NCI-H187 treated with DMSO at 0.1 percent for 48 hours (cell line): Measurements from ENCODE around the gene TMEM266.

Experiments used
- DNase-seq: peaks from one replicate; lab custom pipeline; 2025; lab: John Stamatoyannopoulos, UW

Gene TMEM266

DNA sequence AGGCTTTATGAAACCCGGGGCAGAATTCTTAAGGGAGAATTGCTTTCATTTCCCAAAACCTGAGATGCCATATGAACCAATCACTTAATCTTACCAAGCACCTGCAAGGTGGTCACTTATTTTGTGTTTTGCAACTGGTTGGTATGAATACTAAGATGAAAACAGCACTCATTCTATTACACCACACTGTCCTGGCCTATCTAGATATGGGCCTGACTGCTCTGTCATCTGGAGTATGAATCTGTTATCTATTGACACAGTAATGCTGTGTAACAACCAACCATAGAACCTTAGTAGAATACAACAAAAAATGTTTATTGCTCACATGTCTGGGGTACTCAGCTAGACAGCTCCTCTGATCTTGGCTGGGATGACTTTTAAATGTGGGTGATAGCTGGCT lies 74.8 kb downstream of the TMEM266 start:
- DNase-seq: no peak

DNA sequence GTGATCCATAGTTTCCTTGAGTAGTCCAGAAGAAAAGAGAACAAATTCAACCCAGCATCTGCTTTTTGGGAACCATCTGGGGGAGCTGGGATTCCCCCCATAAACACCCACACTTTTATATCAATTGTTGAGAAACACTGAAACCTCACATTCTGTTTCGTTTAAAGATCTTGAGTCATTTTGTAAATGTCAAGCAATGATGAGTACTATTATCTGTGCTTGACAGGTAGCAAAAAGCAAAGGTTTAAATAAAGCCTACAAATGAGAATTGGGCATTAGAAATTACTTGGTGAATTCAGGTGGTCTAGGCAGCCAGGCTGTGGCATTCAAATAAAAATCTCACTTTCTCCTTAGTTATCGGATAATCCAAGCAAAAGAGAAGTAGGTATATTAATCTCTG lies 75.7 kb downstream of the TMEM266 start:
- DNase-seq: no peak

DNA sequence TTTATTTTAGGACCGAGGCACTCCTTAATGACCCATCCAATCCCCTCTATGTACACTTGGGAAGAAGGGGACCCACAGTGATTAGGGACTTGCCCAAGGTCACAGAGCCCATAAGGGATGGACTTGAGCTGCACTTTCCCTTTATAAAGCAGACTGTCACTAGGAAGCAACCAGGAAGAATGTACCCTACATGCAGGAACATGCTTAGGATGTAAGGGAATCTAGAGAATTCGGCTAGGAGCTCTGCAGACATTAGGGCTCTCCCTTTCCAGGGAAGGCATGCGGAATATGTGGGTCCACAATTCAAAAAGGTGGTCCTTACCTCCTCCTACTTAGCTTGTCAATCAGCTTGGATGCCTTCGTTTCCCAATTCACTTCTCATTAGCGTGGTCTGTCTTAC lies 78.7 kb downstream of the TMEM266 start:
- no peak for DNase-seq

DNA sequence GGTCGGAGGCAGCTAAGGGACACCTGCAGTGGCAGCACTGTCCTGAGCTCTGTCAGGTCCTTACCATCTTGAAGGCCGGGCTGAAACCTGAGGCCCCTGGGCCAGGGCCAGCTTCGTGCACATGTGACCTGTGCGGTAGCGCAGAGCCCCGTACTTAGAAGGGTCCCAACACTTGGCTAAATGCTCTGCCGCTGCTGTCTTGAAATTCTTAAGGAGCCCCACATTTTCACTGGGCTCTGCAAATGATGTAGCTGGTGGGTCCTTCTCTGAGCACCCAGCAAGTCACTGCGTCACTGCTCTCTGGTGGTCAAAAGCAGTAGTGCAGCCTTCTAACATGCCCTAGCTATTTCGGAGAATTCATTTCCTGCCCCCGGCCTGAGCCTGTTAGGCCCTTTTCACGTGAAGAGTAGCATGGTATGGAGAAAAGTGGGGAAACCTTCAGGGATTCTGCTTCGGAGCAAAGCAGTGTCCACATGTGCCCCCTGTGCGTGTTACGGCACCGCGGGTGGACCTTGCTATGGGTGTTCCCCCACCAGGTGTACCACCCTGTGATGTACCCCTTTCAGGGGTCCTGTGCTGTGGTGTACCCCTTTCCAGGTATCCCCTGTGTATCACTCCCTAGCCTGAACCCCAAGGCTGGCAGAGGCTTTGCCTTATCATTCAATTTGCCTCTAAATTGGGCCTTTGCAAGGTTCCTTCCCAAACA lies 79.7 kb downstream of the TMEM266 start:
- no peak for DNase-seq

DNA sequence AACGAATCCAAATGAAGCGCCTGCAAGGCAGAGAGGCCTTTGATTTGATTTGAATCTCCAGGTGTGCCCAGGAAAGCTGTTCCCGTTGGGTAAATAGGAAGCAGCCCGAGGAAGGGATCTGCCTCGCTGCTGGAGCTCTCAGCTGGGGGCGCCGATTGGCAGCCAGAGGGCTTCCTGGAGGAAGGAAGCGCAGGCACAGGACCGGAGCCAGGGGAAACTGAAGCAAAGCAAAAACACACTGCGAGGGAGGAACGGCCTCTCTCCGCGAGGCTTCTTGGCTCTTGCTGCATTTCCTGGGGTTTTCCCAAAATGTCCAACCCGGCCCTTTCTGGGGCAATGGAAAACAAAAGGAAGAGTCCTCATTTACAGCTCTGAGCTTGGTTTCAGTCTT lies 80.3 kb downstream of the TMEM266 start:
- no peak for DNase-seq

DNA sequence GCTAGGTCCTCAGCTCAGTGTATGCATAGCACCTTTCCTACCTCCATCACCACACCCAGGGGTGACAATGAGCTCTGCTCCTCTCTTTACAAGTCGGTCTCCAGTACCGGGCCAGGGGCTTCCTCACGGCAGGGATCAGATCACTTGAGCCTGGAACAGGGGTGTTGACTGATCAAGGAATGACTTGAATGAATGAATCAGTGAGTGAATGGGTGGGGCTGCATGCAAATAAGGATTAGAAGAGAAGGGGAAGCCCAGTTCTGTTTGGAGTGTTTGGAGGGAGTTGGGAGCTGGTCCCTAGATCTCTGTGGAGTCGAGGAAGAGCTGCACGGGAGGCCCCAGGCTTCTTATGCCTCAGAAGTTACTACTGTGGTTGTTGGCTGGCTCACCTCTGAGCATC lies 87.0 kb downstream of the TMEM266 start:
- no peak for DNase-seq

DNA sequence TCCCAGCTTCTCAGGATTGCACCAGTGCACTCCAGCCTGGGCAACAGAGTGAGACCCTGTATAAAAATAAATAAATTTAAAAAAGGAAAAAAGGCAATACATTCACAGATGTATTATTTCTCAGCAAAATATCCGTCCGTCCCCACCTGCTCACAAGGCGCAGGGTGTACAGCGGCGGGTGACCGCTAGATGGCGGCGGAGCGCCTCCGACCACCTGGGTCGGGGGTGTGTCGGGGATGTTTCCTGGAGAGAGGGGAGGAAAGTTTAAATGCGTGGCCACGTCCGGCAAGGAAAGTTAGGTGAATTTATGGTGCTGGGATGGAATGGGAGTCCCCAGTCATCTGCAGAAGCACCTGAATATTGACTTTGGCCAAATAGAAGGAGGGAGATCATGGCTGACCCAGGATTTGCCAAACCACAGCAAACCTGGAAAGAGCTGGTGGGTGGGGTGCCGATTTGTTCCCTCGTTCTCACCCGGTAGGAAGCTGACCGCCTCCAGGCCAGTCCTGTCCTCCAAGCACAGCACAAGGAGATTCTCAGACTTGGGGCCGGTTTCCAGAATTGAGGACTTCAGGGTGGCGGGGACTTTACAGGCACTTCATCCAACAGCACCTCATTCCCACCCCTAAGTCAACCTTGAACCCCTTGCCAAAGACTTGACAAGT lies 88.3 kb downstream of the TMEM266 start:
- no peak for DNase-seq

DNA sequence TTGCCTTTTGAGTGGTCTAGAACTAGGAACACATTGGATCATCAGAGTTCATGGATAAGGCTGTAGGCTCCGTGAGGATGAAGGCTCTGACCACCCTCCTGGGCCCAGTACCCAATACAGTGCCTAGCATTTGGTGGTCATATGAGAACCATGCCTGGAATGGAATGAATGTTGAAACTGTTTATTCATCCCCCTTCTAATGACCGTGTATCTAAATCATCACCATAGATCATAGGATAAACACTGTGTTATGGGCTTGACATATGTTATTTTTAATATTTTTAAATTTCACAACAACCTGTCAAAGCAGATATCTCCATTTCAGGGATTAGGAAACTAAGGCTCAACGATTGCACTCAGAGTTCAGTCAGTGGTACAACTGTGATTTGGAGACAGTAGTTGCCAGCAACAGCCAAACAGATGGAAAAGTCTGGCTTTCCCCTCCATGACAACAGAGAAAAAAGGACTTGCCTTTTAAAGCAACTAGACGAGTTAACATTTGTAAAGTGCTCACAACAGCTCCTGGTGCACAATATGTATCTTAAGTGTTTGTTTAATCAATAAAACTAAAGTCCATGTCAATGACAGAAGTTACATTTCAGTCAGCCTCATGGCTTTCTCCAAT lies 89.6 kb downstream of the TMEM266 start:
- DNase-seq: no peak

DNA sequence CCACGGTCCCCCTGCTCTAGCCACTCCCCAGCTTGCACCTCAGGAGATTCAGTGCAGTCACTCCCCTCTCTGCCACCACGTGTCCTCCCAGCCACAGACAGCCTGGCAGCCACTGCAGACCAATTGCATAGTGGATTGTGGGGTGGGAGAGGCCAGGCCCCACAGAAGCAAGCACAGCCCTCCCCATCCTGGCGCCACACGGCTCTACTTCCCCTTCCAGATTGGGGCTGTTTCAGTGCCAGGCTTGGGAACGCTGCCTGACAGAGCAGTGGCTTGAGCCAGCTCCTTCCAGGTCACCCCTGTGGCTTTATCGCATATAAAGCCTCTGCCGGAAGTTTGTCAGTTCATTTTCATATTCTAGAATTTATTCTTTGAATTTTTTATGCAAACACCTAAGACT lies 90.7 kb downstream of the TMEM266 start:
- DNase-seq: no peak

DNA sequence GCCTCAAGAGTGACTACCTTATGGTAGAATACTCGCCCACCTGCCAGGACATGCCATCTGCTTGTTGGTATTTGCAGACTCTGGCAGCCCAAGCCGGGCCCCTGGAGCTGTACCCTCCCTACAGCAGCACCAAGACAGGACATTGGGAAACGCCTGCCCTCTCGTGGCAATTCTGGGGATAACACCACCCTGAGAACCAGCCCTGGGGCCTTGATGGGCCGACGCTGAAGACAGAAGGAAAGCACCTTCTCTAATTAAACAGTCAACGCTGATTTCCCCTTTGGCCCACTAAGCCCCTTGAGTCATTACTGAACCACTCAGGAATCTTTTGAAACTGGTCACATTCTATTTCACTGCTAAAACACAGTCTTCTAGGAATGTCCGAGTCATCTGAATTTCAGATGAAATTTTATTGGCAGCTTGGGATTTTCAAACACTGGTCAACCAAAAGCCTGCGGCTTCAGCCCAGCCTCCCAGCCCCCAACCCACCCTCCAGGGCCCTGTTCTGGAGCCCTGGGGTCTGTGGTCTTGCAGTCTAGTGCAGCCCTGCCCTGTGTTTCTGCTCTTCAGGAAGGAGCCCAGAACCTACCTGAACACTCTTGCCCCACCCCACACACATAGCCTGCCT lies 91.3 kb downstream of the TMEM266 start:
- DNase-seq: no peak

DNA sequence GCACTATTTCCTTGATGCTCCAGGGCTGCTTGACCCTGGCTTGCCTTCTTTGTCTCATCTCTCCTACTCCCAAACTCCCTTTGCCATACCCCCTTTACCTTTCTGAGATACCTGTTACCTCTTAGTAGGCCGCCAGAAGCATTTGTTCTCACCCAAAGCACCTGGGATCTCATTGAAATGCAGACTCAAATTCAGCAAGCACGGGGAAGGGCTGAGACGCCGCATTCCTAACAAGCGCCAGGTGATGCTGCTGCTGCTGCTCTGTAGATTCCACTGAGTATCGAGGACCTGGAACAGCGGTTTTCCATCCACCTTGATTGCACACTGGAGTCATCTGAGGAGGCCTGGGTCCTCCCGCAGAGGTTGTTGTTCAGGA lies 91.8 kb downstream of the TMEM266 start:
- no peak for DNase-seq

DNA sequence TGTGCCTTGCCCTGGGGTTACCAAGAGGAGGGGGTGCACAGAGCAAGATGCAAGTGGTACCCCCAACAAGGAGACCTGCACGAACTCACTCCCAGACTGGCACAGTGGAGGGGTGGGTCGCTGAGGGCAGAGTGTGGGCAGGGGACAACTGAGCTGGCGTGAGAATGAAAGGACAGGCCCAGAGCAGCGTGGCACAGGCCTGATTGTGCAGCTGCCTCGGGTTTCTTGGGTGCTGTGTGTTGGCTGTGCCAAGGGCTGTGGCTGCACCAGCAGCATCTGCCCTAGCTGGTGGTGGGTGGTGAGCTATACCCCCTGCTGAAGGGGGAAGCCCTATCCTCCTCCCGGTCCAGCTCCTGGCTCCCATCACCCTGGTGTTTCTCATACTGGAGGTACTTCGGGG lies 92.4 kb downstream of the TMEM266 start:
- DNase-seq: no peak

DNA sequence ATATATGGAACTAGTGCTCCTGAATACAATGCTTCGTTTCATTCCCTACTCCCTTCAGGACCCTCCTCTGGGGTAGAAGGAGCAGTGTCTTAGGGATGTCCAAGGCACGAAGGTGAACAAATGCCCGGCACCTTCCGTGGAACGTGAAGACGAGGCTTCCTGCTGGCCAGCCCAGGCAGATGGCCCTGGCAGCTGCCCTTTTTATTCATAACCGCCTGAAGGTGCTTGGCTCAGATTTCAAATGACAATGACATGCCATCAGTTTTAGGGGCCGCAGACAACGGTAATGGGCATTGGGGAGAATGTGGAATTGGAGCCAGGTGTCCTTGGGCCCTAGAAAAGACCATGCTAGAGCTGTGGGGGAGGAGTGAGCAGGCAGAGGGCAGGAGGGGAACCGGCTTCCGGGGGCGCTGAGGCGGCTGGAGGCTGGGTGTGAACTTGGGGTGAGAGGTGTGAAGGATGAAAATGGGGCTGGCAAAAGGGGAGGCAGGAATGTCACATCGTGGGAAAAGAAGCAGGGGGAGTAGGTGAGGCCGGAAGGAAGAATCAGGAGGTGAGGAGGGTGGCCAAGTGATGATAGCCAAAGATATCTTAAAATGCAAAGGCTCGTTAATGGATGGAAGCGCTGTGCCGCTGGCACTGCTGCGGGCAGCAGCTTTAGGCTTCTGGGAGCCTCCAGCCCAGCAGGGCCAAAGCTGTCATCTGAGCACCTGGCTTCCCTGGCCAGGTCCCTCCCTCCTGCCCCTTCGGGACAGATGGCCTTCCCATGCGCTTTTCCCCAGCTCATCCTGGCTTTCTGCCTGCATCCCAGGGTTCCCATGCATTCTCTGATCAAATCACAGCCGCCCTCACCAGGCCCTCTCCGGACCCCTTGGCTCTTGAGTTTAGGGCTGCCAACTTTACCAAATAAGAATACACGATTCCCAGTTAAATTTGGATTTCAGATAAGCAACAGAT lies 93.7 kb downstream of the TMEM266 start:
- no peak for DNase-seq

DNA sequence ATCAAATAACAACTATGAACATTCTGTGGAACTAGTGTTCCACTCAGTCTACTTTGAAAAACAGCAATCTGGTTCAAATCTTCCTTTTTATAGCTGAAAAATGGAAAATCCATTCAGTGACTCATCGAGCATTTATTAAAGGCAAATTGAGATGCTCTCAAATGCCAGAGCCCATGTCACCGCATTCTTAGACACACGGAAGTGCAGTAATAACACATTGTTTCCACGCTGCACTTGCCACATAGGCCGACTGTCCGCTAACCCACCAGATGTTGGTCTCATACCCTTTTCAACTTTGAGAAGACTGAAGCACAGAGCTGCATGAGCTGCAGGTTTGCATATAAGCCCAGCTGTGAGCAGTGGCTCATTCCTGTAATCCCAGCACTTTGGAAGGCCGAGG lies 95.9 kb downstream of the TMEM266 start:
- DNase-seq: no peak

DNA sequence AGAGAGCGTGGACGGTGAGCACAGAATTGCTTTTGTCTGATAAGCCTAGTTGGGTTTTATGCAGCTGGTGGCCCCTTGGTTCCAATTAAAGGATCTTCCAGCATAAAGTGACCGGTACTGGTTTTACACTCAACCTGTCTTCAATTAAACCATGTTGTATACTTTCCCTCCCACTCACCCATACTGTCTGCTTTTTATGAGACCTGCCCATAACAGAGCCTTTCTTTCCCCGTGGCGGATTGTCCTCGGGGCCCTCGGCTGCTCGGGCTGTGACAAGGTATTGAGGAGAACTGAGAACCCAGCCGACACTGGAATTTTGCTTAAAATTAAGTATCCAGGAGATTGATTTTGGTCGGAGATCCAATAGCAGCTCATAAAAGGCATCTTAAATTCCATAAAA lies 98.4 kb downstream of the TMEM266 start:
- DNase-seq: no peak

DNA sequence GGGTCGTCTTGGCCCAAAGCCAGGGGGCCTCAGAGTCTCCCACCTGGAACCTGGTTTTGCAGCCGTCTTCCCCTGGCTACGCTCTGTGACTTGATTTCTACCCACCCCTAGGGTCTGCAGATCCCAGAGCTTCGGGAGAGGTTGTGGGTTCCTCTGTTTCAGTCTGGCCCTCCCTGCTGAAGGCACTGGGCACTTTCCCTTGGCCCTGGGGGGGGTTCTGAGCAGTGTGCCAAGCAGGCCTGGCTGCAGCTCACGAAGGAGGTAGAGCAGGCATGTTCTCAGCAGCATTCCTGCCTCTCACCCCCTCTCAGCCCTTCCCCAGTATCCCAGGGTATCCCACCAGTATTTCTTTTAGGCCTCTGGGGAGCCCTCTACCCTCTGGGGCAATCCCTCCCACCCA lies 99.0 kb downstream of the TMEM266 start:
- DNase-seq: no peak

DNA sequence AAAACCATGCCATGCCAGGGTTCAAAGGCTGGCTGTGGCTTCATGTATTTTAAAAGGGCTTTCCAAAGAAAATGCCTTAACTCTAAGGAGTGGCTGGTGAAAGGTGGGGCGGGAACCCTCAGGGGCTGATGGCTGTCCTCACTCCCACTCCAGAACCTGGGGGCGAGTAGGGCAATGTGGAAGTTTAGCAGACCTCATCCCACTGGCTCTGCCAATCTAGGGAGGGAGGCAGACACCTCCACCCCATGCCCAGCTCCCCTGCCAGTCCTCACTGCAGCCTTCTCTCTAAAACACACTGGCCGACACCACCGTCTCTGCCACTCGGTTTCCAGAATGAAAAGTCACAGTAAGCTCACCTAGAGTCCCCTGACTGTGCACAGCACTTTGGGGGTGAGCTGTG lies 99.5 kb downstream of the TMEM266 start:
- no peak for DNase-seq

DNA sequence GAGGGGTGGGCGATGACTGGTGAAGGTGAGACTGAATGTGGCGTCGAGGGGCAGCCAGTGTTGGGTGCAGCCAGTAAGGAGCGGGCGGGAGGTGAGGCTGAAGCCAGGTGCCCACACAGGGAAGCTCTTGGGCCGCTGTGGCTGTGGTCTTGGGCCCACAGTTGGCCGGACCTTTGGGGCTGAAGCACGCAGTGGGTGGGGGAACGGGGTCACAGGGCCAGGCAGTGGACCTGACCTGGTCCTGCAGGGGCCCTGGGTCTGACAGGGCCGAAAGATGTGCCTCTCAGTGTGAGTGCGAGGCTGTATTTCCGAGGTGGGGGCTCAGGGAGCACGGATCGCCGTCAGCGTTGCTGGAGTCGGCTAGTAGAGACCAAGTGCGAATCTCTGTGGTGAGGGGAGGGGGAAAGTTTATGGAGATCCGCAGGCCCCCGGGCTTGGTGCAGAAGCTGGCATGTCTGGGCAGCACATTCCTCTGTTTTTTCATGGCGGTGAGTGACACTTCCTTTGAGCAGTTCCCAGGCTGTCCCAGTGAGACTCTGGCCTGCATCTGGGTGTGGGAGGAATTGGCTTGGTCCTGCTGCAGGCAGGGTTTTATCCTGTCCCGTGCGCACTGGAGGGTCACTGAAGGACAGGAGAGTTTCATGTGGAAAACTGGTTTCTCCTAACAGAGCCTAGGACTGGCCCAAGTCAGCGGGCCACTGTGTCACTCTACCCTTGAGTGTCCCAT lies 100.8 kb downstream of the TMEM266 start:
- DNase-seq: no peak

DNA sequence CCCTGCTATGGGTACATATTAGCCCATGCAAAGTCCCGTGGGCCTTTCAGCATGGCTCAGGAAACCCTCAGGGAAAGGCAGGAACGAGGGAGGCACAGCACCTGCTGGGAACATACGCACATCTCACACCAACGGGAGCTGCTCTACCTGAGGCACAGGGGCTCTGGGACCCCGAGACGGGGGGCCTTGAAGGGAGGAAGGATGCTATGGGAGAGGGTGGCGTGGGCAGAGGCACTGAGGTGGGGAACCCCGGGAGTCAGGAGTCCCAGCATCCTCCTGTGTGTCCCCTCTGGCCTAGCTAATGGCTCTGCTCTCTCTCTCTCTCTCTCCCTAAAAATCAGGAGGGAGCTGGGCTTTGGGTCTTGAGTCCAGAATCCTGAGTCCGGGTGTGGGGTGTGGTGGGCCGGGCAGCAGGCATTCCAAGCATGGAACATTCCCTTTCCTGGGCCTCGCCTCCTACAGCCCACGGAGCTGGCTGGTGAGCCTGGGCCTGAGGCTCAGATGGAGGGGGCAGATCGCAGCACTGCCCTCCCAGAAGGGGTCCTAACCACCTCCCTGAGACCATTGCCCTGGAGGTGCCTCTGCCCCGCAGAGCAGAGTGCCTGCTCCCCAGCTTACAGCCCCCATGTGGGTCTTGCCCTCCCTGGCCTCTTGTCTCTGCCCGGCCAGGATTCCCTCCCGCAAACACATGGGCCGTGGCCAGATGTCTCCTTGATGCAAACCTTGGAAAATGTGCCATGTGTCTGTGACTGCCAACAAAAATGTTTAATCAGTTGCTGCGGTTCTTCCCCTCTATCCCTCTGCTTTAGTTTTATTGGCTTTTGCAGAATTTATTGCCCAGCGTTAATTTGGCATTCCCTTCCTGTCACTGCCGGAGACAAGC lies 101.6 kb downstream of the TMEM266 start:
- no peak for DNase-seq

DNA sequence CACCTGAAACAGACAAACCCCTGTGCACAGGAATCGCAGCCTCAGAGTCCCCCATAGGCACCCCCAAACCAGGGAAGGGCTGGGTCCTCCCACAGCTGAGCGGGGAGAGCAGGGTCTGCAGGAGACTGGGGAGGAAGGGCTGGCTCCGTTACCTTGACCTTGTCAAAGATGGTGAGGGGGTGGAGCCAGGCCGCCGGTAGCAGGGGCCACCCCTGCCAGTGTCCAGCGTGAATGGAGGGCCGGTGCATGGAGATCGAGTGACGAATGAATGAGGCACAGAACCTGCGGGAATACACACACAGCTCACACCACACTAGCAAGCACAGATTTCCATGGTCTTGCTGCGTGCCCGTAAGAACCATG lies 102.2 kb downstream of the TMEM266 start:
- DNase-seq: no peak
